ENCODE results near the gene CXCL6.

CXCL6 gene

DNA sequence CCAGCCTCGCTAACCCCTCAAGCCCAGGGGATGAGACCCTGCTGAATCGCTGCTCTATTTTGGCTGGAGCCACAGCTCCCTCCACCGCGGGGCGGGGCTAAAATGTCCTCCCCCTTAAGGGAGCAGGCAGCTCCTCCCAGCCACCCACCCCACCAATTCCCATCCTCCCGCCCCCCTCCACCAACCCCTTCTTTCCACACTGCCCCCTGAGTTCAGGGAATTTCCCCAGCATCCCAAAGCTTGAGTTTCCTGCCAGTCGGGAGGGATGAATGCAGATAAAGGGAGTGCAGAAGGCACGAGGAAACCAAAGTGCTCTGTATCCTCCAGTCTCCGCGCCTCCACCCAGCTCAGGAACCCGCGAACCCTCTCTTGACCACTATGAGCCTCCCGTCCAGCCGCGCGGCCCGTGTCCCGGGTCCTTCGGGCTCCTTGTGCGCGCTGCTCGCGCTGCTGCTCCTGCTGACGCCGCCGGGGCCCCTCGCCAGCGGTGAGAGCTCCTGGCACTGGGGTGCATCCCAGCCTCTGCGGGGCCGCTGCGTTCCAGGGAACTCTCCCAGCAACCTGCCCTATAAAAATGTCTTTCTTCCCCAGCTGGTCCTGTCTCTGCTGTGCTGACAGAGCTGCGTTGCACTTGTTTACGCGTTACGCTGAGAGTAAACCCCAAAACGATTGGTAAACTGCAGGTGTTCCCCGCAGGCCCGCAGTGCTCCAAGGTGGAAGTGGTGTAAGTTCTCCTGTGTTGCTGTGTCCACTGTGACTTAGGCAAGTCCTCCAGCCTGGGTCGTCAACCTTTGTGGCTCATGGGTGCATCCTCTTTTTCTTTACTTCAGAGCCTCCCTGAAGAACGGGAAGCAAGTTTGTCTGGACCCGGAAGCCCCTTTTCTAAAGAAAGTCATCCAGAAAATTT lies at the start of gene CXCL6:
CXCL6 (plus strand) TSS at position 306 of the 907 bp plus-strand sequence; CDS start at position 379, 73 bp downstream.
- DNase-seq, result peak; percentile 20

DNA sequence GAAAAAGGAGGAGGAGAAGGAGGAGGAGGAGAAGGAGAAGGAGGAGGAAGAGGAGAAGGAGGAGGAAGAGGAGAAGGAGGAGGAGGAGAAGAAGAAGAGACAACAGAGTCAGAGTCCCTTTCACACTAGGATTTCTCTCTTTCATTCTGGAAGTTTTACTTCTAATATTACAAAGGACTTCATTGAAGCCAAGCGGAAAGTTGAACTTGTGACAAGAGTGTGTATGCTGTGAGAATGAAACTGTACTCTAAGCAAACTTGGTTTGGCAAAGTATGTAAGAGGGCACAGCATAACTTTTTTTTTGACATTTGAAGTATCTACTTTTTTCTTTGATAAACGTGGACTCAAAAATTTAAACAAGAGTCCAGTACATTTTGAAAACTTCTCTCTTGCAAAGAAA lies 48.1 kb upstream of the CXCL6 start:
- DNase-seq, result no peak

DNA sequence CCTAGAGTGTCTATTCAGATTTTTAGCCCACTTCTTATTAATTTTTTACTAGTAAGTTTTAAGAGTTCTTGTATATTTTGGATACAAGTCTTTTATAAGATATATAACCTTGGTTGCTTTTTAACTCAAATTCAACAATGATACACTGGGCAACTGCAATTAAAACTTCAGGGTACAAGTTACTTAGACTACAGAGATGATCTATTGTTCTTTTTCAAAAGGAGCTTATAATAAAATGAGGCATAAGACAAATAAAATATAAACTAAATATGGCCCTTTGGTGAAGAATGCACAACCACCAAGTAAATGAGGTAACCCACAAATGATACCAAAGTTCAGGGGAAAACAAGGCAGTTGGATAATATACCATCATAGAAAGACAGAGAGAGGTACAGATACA lies 37.6 kb upstream of the CXCL6 start:
- no peak for DNase-seq

DNA sequence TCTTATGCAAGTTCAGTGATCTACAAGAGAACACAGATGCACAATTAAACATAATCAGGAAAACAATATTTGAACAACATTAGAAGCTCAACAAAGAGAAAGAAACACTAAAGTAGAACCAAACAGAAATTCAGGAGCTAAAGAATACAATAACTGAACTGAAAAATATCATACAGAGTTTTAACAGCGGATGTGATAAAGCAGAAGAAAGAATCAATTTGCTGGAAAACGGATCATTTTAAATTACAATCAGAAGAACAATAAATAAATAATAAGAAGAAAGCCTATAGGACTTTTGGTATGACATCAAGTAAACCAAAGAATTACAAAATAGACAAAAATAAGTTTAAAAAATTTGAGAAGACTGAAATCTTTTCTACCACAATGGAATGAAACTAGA lies 36.3 kb upstream of the CXCL6 start:
- no peak for DNase-seq

DNA sequence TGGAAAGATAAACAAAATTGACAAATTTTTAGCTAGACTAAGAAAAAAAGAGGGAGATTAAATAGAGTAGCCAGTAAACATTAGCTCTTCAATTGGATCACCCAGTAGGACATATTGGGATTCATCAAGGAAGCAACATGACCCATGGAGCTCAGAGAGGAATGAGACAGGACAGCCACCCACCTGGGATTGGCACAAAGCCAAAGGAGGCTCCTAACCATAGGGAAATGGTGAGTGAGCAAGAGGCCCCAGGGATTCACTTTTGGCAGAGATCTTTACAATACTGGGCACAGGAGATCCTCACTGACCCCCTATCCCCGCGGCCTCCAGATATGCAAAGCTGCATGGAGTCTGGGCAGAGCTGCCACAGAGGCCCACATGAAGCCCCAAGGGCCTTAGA lies 34.8 kb upstream of the CXCL6 start:
- no peak for DNase-seq

DNA sequence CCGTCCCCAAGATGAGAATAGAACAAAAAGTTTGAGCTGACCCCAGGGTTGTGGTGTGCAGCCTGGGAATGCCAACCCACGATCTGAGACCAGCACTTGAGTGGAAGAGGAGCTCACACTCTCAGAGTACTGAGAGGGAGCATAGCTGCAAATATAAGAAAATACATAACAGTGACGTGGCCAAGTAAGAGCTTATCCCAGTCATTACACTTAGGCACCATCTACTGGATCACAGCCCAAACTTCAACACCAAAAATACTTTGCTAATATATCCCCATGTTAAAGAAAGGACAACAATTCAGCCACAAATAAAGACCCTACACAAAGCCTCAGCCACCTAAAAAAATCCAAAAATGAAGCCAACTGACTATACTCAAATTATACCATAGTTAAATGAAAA lies 33.3 kb upstream of the CXCL6 start:
- DNase-seq, result no peak

DNA sequence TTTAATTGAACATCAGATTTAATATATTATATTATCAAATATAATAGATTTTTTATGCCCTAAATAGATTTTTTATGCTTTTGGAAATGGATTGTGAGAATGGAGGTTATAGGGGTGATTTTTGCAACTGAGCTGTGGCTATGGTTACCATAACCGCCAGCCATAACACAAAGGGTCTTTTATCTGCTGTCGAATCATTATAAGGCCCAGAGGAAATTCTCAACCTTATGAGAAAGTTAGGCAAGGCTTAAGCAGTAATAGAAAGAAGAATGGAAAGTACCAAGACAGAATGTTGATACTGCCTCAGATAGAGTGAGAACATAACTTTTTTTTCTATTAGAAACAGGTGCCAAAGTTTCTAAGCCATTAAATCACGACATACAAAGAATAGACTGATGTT lies 26.3 kb upstream of the CXCL6 start:
- DNase-seq, result no peak

DNA sequence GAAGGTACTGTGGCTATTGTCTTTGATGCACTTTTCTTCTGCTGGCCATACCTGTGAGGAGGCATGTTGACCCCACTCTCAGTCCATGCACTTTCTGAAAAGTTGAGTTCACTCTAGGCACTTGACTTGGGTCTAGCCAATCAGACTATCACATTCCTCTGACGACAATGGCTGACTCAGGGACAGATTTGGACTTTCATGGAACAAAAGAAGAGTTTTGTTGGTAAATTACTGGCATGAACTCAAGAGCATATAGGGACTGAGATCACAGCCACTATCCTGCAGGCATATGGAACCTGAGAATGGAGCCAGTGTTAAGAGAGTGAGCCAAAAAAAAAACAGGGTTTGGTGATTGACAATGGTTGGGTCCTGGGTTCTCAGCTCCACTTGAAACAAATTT lies 24.6 kb upstream of the CXCL6 start:
- DNase-seq, result no peak

DNA sequence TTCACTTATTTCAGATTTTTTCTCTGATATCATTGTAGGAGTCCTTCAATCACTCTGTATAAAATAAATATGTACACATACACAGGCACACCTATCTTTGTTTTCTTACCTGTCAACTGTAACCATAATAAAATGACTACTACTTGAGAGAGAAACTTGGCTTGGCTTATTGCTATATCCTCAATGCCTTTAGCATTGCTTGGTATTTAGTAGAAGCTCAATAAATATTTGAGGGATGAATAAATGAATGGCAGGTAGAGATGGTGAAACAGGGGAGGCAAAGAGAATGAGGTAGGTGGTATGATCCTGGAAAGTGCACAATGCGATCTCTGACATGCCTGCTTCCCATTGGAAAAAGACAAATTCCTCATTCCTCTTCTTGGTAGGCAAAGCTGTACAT lies 21.8 kb upstream of the CXCL6 start:
- DNase-seq, result no peak

DNA sequence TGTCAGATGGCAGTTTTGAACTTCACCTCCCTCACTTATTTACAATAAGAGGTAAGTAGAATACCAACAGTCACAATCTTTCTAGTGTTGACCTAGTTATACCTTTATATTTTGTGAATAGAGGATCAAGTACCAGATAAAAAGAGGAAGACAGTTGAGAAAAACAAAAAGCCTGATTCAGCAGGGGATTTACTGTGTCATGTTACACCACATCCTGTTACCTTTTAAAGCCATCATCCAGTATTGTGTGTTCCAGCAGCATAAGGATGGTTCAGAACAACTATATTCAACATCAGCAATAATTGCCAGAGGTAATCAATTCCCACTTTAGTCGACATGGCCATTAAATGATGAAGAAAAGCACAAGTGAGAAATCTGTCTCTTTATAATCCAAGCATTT lies 21.3 kb upstream of the CXCL6 start:
- peak; percentile 37 for DNase-seq

DNA sequence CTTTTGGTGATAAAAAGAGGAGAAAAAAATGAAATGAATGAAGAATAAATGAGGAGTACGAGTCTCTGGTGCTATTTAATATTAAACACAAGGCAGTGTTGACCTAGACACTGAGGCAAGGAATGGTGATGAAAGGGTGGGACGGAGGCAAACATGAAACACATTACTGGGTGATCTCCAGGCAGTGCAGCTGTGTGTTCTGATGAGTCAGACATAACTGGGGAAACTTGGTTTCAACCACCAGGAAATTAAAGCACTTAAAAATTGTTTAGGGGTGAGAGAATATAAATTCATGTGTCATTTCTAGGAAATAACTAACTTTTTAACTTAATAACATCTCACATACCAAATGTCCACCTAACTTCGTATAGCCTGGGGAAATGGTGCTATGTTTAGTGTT lies 19.7 kb upstream of the CXCL6 start:
- DNase-seq, result peak; percentile 83

DNA sequence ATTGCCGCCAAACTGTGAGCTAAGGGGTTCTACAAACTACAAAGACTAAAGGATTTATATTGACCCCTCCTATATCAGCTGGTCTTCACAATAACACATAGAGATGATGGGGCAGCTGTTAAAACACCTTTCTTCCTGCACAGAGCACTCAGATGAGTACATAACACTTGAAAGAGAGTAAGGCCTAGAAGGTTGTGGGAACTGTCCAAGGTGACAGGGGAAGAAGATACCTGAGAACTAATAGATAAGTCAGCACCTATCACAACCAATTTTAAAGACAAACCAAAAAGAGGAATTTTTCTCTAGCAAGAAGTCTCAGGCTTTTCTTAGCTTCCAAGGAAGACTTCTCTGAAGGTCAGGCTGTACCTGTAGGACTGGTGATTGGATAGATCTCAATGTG lies 19.1 kb upstream of the CXCL6 start:
- DNase-seq, result no peak

DNA sequence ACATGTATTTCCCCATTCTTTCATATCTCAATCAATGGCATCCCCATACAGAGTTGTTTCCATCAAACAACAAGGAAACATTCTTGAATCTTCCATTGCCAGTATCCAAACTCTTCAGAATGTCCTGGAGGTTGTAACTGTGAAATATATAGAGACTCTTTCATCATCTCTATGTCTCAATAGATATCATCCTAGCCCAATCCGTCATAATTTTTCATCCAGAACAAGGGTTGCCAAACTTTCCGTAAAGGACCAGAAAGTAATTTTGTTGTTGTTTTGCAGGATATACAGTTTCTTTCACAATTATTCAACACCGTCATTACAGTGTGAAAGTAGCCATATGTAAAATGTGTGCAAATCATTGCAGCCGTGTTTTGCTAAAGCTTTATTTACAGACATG lies 15.2 kb upstream of the CXCL6 start:
- no peak for DNase-seq

DNA sequence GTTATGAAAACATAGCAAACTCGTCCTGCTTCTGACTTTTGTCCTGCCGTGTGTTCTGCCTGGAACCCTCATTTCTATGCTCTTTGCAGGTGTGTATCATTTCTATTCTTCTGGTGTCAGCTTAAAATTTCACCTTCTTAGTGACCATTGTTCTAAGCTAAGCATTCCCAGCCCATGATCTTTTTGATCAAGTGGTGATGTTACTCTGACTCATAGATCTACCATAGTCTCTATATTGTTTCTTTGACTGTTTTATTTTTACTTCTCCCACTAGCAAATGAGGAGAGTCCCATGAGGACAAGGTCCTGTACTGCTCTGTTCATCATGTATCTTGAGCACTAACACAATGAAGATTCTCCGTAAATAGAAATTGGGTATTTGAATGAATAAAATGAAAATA lies 14.1 kb upstream of the CXCL6 start:
- DNase-seq, result peak; percentile 34

DNA sequence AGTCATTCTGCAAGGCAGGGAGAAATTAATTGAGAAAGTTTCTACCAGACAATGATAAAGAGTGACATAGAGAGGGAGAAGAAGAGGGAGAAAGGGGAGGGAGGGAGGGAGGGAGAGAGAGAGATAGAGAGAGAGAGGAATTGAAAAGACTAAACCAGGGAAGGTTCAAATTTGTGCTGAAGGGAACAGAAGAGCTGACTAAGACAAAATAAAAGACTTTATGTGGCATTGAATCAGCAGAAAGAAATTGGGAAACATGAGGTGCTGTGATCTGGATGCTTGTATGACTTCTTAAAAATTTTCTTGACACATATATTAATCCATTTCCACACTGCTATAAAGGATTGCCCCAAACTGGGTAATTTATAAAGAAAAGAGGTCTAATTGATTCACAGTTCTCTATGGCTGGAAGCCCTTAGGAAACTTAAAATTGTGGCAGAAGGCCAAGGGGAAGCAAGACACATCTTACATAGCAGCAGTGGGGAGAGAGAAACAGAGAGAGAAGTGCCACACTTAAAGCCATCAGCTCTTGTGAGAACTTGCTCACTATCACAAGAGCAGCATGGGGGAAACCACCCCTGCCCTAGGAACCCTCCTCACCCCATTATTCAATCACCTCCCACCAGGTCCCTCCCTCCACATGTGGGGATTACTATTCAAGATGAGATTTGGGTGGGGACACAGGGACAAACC lies 13.5 kb upstream of the CXCL6 start:
- no peak for DNase-seq

DNA sequence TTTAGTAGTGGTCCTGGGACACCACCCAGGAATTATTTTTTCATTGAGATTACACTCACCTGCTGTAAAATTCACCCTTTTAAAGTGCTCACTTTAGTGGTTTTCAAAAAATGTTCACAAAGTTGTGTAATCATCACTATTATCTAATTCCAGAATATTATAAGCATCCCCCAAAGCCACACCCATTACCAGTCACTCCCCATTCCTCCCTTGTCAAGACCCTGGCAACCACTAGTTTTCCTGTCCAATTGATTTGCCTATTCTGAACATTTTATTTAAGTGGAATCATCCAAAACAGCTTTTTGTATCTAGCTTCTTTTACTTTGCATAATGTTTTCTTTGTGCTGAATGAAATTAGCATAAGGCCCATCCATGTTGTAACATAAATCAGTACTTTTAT lies 12.7 kb upstream of the CXCL6 start:
- DNase-seq, result no peak

DNA sequence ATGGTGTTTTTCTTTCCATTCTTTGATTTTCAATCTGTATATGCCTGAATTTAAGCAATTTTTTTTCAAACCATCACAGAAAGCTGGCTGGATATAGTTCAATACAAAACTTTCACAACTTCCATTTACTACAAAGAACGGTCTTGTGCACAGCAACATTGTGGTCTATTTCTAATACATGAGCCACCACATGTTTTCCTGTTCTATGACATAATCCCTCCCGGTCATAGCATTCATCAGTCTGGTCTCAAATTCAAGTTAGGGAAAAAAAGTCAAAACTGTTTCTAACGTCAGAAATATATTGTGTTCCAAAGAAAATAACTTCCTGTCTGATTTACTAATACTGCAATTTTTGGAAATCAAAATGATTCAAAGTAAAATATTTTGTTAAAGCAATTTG lies 7.5 kb upstream of the CXCL6 start:
- DNase-seq, result peak; percentile 50

DNA sequence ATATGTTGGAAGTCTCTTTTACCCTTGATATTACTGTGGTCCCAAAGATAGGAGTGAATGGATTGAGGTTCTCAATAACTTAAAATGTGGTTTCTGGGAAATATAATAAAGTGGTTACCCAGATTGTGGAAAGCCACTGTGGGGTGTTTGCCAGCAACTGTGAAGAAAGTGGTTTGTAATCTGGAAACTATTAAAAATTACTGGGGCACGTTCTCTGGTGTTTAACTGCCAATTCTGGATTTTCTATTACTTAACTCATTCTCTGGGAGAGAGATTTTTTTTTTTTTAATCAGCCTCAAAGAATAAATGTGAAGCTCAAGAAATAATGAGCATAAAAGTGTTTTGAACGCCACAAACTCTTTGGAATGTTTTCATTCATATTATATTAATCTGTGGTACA lies 4.9 kb upstream of the CXCL6 start:
- no peak for DNase-seq

DNA sequence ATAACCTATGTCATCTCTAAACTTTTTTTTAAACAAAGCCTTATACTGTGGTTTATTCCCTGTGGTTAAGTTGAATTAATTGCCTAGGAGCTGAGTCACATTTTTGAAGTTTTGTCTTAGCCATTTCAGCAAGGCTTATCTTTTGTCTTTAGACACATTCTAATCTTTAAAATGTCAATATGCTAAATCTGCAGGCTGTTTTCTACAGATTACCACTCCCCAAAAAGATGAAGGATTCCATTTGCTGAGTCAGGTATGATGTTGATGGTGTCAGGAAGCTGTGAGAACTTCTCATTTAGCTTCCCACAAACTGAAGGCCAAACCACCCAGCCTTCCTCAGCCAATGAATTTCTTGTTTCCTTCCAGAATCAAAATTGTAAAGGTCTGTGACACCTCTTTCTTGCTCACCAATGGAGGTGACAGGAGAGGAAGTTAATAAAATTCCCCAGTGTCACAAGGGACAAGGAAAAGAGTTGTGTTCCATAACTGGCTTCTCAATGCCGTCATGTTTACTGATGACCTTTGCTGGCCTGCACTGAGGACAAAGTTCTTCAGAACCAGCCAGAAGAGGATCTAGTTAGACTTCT lies 3.7 kb upstream of the CXCL6 start:
- DNase-seq, result no peak

DNA sequence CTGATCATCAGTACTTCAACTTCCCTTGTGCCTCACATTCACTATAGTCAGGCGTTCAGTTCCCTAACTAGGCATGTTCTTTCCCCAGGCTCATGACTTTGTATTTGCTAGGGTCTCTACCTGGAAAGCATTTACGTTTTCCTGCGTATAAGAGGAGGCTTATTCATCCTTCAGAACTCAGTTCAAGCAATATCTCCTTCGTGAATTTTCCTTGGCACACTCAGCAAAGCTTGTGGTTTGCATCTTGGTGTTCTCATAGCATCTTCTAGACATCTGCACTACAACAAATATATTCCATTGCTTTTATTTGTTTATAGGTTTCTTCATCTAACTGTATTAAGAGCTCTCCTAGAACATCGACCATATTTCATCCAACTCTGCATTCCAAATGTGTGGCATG lies 2.6 kb downstream of the CXCL6 start:
- no peak for DNase-seq

DNA sequence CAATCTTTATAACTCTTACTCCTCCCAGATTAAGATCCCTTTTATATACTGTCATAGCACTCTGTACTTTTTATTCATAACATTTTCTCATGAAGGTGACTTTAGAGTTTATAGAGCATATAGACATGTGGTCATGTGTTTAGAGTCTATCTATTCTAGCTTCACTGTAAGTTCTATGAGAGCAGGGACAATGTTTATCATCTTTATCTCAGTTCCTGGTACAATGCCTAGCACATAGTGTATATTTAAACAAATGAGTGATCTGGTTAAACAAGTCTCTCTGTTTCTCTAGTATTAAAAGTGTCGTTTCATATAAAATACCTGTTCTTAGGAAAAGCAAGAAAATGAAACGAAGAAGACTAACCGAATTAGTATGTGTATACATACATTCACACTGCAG lies 3.2 kb downstream of the CXCL6 start:
- no peak for DNase-seq

DNA sequence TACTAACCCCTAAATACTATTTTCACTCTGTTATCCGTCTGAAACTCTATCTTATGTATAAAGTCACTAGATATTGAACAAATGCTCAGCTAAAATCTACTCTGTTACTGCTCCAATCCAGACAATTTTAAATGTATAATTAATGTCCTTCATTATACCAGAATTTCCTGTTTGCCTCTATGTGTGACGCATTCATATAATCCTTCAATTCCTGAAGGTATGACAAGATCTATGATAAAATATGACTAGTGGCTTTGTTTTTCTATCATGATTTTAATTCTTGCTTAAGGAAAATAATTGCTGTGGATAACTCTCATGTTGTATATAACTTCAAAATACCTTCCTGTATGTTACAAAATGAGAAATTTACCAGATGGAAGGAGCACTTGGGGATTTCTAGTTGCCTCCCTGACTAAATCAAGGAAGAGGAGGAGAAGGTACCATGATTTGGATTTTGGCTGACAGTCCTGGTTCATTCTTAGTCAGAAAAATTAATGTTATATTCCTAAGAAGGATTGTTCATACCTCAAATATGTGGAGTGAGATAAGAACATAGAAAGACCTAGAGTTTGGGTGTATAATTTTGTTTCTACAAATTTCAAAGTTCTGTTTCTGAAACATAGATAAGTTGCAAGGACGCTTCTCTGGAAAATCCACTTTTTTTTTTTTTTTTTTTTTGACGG lies 4.9 kb downstream of the CXCL6 start:
- peak; percentile 38 for DNase-seq

DNA sequence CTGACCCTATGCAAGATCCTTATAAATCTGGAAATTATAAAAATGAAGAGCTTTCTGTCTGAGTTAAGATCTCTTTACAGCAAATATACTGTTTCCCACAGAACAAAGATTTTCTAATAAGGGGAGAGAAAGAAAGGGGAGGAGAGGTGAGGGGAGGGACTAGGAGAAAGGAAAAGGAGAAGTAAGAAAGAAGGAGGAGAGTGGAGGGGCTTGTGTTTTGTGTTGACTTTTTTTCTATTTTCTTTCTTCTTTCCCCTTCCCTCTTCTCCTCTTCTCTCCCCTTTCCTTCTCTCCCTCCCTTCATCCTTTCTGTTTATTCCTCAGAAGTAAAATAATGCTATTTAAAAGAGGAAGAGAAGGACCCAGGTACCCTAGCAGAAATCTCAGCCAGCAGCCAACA lies 6.2 kb downstream of the CXCL6 start:
- no peak for DNase-seq

DNA sequence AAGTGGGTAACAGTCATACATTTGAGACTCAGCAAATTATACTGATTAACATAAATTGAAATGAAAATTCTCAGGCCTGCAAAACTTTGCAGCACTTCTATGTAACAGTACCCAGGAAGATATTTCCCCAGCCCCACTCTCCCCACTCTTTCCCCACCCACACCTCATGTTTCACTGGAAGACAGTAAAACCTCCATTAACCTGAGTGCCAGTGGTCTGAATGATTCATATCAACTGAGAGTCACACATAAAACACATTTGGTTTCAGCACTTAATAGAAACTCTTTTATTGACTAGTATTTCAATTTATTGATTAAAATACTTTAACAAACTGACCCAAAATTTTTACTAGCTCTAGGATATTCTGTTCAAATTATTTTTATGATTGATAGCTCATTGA lies 6.9 kb downstream of the CXCL6 start:
- no peak for DNase-seq
